ENCODE results near the gene CYTH3. TPM values are rescaled to one million over a fixed set of nuclear protein-coding genes. Genes with fewer than 3 reads are reported as not detected.

Gene CYTH3
- total and polyA plus RNA-seq, 2 of the 8 experiments (the other 6 are each of a cell fraction or from before 2014, with no cell fraction given), result 10.3 to 11.9 TPM

GRCh38 chr7:6315746-6316145 is 43.3 kb upstream of the CYTH3 start (continued):
- TF ChIP-seq RNF2 (IDR thresholded peaks at IDR 0.05; ENCODE audit: borderline replicate concordance, low read depth, low read length, missing control alignments, poor library complexity, severe bottlenecking) (no peak), RAD21 (IDR thresholded peaks at IDR 0.05 in 1 of 2, conservative IDR thresholded peaks at IDR 0.05 in 1 of 2; ENCODE audit: low read depth in 2 of 2, low read length in 2 of 2) (no peak), SAP30 (IDR thresholded peaks at IDR 0.05; ENCODE audit: insufficient read depth, insufficient replicate concordance, low read length) (no peak)

Data from H1 (cell line).